ENCODE data around the gene CYP4A22.
"Not testable (repeated sequence)": the region's sequence is repeated elsewhere in the genome, so short reads cannot be mapped to it uniquely, and the experiment has no call there.

CYP4A22 gene

DNA sequence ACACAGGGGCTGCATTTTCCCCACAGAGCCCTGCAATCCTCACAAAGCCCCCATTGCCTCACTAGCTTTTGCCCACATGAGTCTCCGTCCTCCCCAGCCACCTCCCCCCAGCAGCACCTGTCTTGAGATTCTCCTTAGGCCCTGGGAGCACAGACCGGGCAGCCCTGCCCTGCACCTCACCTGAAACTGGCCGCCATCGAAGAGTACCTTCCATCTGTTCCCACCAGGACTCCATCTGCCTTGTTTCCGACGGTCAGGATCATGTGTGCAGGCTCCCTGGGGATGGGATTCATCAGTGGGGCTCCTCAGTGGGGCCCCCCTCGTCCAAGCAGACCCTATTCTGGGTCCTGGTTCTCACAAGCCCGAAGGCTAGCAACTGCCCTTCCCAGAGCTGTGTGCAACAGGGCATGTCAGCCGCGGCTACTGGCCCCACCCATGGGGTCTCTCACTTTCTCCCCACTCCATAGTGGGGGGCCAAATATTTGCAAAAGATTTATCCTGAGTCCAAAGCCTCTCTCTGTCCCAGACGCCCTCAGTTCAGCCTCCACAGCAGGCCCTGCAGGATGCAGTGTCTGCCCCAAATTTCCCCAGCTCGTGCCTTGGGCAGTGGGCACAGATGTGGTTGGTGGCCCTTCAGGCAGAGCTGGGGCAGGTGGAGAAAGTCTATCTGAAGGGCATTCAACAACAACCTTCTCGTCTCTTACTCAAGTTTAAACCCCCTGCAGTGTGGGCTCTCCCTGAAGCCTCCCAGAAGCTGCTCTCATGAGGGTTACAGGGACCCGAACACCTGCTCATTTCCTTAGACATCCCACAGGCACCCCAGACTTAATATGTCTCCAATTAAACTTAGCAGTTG, 47.8 kb downstream of the CYP4A22 start:
- DNase-seq (ENCODE audit: low read depth), result no peak

DNA sequence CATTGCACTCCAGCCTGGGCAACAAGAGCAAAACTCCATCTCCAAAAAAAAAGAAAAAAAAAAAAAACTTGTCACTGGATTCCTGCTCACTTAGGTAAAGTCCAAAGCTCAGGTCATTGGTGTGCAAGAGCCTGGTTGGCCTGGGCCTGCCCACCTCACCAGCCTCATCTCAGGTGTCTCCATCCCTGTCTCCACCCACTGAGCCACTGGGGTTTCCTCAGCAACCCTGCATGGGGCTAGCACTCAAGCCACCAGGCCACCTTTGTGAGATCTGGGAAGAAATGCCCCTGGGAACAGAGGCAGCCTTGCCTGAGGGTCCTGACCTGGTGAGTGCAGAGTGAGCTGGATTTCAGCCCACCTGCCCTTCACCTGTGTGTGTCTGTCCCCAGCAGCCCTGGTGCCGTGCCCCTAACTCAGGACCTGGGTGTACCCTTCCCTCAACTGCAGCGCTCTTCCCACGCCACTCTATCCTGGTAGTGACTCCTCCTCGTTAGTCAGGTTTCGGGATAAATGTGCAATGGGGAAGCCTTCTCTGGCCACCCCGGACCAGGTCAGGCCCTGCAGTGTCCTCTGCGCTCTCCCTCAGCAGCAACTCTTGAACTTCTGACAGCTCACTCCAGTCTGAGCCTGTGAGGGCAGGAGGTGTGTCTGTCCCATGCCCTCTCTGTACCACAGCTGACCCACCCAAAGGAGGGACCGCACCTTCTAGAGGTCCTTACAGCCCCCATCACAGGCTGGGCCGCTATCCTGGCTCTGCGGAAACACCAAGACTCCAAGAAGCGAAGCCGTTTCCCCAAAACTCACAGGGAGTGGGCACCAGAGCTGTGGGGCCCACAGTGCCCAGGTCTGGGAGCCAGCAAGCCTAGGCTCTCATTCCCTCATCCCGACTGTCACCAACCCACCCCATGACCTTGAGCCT, 49.3 kb downstream of the CYP4A22 start:
- DNase-seq (ENCODE audit: low read depth), result no peak

DNA sequence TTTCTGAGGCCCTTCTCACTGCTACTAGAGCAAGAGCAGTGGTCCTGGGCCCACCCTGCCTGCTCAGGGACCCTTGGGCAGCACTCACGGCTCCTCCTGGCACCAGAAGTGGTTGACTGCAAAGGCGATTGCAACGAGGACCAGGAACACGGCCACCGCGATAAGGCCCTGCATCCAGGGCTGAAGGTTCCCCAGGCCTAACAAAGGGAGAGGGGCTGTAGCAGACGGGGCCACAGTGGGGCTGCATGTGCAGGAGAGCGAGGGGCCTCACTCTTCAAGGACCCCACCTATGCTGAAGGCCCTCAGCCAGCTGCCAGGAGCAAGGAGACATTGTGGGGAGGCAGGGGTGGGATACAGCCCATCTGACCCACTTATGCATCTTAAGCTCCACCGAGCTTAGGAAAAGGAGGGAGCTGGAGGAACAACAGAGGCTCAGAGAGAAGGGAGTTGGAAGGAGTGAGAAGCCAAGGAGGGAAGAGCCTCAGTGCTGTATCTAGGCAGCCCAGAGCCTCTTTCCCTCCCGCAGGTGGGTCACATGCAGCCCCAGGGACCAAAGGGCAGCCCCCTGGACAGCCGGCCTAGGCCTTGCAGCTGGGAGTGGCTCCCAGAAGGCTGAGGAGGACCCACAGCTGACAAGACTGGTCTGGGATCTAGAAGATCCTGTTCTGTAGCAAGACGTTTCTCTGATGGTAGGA, 50.1 kb downstream of the CYP4A22 start:
- no peak for DNase-seq (ENCODE audit: low read depth)

DNA sequence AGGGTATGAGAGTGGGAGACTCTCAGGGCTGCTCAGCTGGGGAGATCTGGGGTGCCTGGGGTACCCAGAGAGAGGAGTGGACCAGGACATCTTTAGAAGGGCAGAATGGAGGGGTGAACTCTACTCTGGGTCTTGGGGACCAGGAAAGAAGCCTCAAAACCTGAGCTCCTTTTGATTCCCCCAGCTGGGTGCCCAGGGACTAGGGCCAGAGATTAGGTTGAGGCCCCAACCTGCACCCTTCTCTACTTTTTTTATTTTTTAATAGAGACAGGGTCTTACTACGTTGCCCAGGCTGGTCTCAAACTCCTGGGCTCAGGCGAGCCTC, 50.6 kb downstream of the CYP4A22 start:
- no peak for DNase-seq (ENCODE audit: low read depth)

DNA sequence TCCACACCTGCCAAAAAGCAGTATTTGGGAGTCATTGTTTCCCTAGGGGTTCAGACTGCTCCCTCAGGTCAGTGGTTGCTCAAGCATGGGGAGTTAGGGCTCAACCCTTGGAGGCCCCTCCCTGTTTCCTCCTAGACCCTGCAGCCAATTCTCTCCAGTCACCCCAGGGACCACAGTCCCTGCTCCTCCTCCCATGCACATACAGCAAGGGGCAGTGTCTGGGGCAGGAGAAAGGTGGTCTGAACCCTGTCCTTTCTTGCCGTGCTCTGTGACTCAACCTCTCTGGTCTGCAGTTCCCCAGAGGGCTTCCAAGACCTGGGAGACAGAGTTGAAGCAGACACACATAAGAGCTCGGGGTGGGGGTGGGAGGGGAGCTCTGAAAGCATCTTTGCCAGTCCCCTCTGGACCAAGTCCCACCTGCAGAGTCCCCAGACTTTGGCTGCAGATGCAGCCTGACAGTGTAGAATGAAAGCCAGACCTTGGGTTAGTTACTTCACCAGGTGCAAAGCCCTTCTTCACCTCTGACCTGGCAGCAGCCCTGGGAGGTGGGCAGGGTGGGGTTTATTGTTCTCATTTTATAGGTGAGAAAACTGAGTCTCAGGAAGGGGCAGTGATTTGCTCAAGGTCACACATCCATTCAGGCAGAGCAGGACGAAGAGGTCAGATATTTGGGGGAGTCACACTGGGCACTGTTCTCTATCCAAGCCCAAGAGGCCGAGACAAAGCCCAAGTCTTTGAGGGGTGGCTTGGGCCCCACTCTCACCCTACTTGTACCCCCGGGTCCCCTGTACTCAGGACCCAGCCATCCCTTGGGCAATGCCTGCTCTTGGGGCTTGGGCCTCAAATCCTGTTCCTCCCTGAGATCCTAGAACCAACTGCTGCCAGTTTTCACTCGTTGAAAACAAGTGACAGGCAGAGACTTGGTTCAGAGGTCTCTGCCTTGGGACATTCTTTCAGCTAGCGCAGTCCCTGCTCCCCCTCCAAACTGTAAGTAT, 51.8 kb downstream of the CYP4A22 start:
- DNase-seq (ENCODE audit: low read depth), result no peak

DNA sequence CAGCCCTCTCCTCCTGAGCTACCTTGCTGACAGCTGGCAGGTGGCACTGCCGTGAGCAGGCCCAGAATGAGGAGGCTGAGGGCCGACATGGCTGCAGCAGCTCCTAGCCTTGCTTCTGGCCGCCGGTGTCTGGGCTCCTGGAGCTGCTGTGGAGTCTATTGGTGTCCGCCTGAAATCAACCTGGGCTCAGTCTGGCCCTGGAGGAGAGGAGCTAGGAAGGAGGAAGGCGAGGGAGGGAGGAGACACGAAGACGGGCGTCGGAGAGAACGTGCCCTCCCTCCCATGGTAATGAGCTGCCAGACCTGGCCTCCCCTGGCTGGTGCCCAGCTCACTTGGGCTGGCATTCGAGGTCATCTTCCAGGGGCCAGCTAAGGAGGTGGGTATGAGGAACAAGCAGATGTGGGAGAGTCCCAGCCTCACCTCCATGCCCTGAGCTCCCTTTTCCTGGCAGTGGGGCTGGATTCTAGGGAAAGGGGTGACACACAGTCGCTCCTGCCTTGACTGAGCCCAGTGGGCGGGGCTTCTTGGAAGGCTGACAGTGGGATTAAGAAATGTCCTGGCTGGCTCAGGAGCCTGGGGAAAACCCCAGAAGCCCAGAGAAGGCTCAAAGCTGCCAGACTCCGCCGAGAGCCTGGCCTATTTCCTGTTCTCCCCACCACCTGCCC, 52.7 kb downstream of the CYP4A22 start, which contains the start of gene PDZK1IP1:
Gene PDZK1IP1, minus strand, starts transcription at position 193 of the 665 bp plus-strand sequence. Its CDS starts 104 bp downstream, at position 89.
- no peak for DNase-seq (ENCODE audit: low read depth)

DNA sequence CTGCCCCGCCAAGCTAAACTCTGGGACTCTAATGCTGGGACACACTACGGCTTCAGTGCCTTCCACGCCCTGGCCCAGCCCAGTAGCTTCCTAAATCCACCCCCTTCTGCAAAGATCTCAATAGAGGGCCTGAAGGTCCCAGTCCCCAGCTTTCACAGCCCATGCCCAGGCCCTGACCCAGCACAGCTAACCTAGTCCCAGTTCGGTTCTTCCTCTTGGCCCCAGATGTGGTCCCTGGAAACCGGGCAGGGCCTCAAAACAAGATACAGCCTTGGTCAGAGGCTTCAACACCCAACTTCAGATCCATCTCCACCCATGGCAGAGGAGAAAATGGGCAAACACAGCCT, 53.2 kb downstream of the CYP4A22 start:
- DNase-seq (ENCODE audit: low read depth), result no peak

DNA sequence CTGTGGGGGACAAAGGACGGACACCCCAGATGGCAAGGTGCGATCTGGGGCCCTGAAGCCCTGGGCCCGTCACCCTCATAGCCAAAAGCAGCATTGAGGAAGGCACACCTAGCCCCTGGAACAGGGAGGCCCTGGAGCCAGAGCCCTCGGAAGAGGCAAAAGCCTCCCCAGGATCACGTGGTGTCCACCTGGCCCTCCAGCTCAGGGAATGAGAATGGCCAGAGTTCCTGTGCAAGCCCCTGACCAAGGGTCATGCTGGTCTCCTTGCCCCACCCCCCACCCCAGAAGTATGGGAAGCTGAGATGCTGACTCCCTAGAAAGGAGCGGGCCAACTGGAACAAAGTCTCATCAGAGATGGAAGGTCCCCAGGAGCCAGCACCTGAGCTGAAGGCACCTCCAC, 53.6 kb downstream of the CYP4A22 start:
- no peak for DNase-seq (ENCODE audit: low read depth)

DNA sequence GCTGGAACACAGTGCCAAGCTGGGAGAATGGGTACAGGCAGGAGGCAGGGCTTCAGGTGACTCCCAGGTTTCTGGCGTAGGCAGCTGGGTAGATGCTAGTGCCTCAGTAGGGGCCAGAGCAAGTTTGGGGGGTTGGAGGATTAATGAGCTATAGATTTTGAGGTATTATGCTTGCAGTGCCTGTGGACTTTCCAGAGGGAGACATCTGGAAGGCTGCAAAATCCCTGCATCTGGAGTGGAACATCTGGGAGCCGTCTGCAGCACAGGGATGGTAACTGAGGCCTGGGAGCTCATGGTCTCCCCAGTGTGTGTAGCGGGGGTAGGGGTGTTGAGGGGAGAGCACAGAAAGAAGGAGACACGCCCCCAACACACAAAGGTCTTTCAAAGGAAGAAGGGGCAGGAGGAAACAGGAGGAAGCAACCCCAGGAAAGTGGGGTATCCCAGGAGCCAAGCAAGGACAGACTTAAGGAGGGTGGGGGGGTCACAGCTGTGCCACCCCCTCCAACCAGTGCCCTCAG, 54.8 kb downstream of the CYP4A22 start:
- no peak for DNase-seq (ENCODE audit: low read depth)

DNA sequence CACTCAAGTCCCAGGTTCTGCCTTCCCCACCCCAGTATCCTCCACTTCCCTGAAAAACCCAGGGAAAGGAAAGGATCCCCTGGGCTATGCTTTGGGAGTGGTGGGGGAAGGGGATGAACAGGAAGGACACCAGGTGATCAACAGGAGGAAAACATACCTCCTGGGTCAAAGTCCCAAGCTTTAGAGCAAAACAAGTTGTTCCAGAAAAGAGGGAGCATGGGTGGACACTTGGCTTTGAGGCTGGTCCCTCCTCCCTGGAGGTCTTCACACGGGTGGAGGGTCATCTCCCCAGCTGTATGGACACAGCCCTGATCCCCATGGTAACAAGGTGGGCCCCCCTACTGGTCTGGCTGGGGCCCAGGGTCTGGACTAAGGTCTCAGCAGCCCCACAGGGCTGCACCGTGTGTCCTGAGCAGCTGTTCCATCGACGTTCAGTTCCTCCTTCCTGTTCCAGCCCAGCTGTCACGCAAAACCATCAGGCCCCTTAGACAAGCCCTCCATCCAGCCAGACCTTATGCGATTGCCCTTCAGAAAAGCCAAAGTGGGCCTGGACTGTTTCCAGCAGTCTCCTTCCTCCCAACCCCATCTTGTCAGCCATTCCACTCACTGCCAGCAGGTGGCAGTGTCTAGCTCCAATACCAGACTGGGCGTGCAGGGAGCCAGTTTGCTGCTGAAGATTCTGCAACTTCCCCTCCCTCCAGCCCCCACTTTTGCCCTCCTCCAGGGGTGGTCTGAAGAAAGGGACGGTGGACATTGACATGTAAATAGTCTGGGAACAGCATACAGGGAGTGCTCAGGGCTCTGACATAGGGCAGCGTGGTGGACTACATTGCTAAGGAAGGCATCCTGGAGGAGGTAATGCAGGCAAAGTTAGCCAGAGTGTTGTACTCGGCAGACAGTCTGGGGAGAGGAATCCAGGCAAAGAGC, 55.5 kb downstream of the CYP4A22 start:
- DNase-seq (ENCODE audit: low read depth), result peak; percentile 53

DNA sequence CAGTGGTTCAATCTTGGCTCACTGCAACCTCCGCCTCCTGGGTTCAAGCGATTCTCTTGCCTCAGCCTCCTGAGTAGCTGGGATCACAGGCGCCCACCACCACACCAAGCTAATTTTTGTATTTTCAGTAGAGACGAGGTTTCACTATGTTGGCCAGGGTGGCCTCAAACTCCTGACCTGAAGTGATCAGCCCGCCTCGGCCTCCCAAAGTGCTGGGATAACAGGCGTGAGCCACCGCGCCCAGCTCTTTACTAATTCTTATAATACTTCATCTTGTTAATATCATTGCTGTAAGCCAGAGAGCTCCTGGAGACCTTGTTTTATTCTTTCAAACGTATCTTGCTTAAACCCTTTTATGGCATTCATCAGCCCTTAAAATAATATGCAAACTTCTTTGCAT, 56.3 kb downstream of the CYP4A22 start:
- DNase-seq (ENCODE audit: low read depth), result not testable (repeated sequence)

DNA sequence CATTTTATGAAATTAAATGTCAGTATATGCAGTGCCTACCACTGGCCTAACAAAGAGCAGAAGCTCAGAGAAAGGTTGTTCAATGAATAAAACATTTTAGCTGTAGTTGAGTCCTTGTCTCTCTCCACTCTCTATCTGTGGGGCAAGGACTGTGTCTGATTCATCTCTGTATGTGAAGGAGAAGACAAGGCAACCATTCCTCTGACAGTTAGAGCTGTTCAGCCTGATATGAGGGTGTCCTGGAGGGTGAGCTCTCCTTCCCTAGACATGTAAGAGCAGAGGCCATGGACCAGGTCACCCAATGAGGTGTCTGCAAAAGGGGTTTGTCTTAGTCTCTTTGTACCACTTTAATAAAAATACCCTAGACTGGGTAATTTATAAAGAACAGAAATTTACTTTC, 57.1 kb downstream of the CYP4A22 start:
- DNase-seq (ENCODE audit: low read depth), result no peak

DNA sequence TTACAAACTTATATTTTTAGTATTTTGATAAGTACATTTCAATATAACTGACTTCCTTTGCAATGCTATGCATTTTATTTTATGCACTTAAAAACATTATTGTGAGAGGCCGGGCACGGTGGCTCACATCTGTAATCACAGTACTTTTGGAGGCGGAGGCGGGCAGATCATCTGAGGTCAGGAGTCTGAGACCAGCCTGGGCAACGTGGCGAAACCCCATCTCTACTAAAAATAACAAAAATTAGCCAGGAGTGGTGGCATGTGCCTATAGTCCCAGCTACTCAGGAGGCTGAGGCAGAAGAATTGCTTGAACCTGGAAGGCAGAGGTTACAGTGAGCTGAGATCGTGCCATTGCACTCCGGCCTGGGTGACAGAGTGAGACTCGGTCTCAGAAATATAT, 58.7 kb downstream of the CYP4A22 start:
- DNase-seq (ENCODE audit: low read depth), result not testable (repeated sequence)

DNA sequence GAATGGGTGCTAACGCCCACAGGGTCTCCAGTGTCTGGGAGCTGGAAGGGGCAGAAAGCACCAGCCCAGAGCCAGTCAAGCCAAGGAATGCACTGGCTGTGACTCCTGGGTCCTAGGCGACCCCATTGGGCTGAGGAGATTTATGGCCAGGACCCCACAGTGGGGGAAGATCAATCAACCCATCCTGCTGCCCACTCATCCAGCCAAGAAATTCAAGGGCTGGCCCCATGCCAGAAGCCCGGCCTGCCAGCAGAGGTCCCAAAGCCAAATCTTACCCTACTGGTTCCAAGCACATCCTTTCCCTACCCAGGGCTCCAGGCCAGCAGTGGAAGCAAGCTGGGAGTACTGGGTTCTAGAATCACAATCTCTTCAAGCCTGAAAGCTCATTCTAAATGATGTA, 59.4 kb downstream of the CYP4A22 start:
- DNase-seq (ENCODE audit: low read depth), result no peak

DNA sequence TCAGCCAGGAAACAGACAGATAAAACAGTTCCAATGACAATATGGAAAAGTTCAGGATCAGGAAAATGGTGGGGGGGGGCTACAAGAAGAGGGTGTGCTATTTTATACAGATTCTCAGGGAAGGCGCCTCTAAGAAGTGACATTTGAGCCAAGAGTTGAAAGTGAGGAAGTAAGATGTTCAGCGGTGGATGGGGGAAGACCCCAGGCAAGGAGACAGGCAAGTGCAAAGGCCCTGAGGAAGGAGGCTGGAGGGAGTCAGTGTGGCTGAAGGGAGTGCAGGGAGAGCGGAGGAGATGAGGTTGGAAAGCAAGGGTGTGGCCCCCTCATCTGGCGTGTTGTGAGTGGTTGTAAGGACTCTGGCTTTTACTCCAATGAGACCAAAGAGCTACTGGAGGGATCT, 61.0 kb downstream of the CYP4A22 start:
- no peak for DNase-seq (ENCODE audit: low read depth)

Measured in stimulated activated CD4-positive, alpha-beta T cell treated with anti-CD3 and anti-CD28 coated beads, Interleukin-2, amount 100 ng/mL, for 4 hours (primary cell).